ENCODE measurements around the gene STK36.
A peak's percentile ranks its signal among the peaks of the same experiment; 100 is the strongest.

STK36 gene

DNA sequence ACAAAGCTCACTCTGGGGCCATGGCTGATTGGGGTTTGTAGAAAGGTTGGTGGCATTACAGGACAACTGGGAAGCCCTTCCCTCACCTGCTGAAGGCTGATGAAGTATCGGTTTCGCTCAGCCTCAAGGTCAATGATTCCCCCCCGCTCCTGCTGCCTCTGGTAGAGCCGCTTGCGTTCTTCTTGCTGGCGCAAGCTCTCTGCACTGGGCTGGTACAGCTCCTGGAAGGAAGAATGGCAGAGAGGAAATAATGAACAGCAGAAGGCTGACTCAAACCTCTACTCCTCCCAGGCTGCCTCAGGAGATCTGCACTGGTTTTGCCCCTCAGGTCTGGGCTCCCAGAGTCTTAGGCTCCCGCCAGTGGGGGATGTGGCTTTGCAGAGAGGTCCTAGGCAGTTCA, 7.2 kb upstream of the STK36 start:
- DNase-seq, result no peak

DNA sequence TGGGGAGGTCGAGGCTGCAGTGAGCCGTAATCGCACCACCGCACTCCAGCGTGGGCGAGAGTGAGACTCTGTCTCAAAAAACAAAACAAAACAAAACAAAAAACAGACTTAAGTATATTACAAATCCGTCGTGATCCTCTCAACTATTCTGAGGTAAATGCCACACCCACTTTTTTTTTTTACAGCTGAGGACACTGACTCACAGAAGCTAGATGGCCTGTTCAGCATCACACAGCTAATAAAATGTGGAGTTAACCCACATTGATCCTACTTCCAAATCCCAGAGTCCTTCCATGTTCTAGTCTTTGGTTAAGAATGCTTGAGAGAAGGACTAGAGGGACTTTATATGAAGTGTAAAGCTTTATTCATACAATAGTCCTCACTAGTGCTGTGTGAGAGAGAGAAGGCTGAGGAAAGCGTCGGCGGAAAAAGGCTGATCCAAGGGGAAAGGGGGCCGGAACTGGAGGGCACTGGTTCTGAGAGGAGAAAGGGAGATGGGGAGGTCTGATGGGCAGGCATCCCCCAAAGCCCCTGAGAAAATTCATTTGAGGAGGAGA, 711 bp upstream of the STK36 start:
- DNase-seq, result no peak

DNA sequence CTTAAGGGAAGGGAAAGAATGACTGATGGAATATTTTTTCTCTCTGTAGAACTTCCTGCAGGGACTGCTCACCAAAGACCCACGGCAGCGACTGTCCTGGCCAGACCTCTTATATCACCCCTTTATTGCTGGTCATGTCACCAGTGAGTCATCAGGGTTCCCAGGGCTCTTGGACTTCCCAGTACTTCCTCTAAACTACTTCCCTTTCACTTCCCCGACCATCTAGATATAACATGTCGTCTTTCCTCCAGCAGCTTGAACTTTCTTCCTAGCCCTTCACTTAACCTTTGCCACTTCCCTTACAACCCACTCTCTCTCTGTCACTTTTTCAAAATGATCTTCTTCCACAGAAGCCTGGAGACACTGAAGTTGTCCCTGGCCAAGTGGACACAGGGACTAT, 7.2 kb downstream of the STK36 start:
- no peak for DNase-seq

DNA sequence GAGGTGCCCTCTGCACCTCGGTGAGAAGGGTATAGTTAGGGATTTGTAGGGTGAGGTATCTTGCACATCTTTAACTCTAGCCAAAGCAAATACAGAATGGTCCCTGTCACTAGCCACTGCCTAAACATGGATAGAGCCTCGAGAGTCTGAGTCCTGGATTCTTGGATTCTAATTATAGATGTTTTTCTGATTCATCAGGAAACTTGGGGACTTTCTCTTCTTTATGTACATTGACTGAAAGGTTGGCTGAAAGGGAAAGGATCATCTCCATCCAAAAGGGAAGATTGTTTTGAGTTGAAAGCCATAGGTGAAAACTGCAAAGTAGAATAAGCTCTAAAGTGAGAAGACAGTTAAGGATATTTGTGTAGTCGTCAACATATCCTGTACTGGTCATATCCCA, 8.2 kb downstream of the STK36 start:
- no peak for DNase-seq

DNA sequence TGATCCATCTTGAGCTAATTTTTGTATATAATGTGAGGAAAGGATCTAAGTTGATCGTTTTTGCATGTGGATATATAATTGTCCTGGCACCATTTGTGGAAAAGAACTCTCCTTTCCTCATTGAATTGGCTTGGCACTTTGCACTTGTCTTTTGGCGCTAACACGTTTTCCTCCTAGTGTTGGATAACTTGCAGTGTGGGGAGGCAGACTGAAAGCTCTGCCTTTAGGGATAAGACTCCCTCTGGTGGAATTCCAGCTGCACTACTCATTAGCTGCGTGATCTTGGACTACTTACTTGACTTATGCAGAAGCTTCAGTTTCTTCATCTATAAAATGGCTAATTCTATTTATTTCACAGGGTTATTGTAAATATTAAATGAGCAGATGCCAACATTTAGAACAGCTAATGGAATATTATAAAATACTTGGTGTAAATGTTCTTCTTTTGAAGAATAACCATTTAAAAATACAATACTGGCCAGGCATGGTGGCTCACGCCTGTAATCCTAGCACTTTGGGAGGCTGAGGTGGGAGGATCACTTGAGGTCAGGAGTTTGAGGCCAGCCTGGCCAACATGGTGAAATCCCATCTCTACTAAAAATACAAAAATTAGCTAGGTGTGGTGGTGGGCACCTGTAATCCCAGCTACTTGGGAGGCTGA, 15.6 kb downstream of the STK36 start:
- peak; percentile 76 for DNase-seq

DNA sequence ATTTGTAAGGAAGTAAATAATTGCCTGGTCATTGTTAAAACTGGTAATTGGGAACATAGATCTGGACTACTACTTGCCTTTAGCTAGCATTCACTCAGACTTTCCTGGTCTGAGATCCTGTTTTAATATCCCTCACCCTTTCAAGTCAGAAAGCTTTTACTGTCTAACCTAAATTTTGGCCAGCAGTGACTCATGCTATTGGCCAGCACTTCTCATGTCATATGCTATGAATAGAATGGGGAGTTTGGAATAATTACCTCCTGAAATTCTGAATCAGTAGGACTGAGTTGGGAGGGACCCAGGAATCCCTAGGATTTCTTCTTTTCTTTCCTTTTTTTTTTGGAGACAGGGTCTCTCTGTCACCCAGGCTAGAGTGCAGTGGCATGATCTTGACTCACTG, 19.3 kb downstream of the STK36 start:
- DNase-seq, result peak; percentile 61

DNA sequence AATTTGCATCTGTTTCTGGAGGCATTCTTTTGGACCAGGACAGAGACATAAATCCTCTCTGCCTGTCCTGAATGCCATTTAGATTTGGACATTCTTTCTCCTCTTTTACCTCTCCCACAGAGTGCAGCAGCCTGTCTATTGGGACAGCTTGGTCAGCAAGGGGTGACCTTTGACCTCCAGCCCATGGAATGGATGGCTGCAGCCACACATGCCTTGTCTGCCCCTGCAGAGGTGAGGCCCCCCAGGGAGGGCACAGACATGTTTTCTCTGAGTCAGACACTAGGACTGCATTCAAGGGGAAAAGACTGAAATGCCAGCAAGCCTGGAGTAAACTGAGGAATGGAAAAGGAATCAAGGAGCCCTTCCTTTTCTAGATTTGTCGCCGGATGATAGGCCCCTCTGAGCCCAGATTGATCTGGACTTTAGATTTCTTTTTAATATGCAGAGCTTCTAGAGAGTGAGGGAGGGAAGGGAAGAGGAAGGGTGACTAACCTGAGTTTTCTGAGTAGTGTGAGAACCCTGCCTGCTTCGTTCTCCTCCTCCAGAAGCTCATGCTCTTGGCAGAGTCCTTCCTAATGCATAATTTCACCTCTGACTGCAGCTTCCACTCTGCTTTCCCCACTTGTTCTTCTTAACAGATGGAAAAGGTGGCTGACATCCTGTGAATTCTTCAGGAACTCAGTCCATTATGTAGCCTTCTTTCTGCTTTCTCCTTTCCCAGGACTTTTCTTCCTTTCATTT, 22.7 kb downstream of the STK36 start:
- peak; percentile 35 for DNase-seq

DNA sequence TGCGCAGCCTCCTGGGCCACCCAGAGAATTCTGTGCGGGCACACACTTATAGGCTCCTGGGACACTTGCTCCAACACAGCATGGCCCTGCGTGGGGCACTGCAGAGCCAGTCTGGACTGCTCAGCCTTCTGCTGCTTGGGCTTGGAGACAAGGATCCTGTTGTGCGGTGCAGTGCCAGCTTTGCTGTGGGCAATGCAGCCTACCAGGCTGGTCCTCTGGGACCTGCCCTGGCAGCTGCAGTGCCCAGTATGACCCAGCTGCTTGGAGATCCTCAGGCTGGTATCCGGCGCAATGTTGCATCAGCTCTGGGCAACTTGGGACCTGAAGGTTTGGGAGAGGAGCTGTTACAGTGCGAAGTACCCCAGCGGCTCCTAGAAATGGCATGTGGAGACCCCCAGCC, 27.0 kb downstream of the STK36 start:
- no peak for DNase-seq

DNA sequence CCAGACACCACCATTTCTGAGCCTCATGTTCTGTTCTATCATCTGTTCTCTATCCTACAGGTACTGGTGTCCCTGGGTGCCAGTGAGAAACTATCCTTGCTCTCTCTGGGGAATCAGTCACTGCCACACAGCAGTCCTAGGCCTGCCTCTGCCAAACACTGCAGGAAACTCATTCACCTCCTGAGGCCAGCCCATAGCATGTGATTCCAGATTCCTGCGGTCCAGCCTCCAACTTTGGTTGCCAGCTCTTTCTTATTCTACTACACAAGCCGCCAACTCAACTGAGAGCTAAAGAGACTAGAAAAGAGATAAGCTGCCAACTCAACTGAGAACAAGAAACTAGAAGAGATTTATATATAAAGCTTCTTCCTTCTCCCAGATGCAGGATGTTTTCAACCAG, 29.9 kb downstream of the STK36 start:
- DNase-seq, result no peak

DNA sequence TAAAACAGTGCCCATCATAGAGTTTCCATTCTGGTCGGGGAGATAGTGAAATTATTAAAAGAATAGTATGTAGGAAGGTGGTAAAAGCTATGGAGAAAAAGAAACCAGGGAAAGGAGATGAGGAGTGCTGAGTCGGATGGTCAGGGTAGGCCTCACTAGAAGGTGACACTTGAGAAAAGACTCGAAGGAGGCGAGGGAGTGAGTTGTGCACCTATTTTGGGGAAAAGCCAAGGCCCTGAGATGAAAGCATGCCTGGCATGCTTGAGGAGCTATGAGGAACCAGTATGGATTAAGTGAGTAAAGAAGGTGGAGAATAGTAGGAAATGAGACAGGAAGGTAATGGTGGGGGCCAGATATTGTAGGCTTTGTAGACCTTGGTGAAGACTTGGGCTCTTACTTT, 31.5 kb downstream of the STK36 start:
- DNase-seq, result no peak

DNA sequence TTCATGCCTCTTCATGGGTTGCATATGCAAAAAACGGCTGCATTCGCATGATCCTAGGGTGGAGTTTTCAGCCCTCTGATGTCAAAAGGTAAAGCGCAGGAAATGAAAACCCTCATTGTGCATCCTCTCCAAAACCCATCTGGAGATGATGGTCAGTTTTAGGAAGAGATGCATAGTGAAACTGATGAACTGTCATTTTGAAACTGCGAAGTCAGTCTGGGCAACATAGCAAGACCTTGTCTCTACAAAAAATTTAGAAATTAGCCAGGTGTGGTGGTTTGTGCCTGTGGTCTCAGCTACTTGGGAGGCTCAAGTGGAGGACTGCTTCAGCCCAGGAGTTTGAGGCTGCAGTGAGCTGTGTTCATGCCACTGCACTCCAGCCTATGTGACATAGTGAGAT, 36.2 kb downstream of the STK36 start:
- no peak for DNase-seq

DNA sequence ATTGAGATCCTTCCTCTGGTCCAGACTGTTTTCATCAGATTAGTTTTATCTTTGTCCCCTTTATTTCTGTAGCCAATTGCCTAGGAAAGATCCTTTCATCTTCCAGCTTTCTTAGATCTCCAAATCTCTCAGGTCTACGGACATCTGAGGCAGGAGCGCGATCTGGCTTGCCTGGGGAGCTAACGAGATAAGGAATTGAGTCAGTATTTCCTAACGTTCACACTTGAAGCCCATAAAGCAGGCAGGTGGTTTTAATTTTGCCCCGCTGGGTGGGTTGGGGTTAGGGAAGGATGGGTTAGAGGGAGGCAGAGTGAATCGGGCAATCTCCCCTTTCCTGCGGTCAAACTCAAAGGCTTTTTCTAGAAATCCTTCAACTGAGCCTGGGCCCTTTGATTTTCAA, 38.0 kb downstream of the STK36 start:
- DNase-seq, result no peak

DNA sequence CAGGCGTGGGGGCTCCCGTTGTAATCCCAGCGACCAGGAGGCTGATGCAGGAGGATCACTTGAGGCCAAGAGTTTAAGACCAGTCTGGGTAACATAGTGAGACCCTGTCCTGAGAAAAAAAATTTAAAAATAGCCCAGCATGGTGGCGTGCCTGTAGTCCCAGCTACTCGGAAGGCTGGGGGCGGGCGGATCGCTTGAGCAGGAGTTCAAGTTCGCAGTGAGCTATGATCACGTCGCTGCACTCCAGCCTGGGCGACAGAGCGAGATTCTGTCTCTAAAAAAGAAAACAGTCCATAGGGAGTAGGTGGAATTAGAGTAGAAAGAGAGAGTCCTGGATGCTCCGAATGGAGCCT, 38.4 kb downstream of the STK36 start:
- no peak for DNase-seq

DNA sequence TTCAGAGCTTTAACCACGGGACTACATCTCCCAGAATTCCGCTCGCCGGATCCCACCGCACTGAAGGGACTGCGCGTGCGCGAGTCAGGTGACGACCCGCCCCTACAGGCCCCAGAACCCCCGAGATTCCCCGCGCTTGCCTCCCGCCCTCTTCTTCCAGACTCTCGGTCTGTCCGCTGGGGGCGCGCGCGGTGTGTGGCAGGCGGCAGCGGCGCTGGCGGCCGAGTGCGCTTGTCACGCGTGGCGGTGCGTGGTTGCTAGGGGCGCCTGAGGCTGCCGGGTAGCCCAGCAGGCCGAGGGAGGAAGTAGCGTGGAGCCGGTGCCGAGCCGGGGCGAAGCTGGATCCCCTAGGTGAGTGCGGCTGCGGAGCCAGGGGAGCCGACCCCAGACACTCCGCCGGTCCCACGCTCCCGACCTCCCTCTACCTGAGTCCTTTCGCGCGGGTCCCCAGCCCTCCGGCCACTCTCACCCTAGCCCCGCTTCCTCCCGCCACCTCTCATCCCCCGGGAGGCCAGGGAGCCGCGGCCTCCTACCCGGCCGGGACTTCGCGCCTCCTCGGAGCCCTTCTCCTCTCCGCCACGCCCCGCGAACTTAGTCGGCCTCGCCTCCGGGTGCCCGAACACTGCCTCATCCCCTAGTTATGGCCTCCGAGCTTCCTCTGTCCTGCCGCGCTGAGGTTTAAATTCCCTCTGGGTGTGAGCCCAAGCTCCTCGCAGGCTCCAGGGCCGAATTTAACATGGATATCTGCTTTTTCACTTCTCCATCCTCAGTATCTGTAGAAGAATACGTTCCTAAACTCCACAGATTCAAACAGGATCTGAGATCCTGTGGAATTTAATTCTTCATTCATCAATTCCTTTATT, 39.0 kb downstream of the STK36 start, which contains the start of gene TTLL4:
TTLL4 (plus strand) TSS at position 149 of the 863 bp plus-strand sequence. CDS start 26,842 bp downstream, outside the sequence.
- peak; percentile 97 for DNase-seq

DNA sequence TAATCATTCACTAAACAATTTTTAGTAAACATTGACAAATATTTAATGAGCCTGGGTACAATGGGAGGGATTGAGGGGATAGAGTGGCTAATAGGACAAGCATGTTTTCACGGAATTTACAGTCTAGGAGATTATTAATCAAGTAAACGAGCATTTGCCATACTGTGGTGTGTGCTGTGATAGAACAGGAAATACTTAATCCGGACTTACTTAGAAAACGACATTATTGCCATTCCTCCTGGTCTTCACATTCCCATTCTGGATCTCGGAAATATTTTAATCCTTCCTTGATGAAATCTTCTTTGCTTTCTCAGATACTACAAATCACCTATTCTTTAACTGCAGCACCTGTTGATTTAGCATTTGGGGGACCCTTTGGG, 39.7 kb downstream of the STK36 start:
- peak; percentile 48 for DNase-seq

DNA sequence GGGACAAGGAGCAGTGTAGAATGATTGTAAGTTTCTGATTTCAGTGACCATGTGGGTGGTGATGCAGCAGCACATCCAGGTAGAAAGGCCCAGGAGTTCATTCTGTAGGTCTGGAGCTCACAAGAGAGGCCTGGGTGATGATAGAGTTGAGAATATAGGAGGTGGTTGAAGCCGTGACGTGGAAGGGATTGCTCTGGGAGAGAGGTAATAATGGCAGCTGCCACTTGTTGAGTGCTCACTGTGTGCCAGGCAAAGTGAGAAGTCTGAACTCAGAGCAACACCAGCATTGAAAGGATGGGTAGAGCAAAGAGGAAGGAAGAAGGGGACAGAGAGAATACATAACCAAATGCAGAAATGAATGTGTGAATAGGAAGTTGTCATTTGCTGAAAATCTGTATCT, 42.0 kb downstream of the STK36 start:
- DNase-seq, result no peak

DNA sequence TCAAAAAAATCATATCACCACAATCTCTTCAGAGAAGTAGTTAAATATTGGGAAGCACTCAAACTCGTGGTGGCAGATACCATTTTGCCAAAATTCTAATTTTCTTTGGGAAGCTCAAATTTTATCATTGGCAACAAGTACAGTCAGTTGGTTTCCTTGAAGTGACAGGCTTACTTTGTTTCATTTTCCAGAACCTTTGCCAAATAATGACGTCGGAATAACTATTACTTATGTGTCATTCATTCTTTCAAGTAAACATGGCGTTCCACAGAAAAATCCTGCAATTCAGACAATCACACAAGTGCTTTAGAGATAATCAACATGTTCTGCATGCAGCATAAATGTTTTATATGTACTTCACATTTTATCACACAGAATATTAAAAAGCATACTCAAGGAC, 44.2 kb downstream of the STK36 start:
- no peak for DNase-seq

DNA sequence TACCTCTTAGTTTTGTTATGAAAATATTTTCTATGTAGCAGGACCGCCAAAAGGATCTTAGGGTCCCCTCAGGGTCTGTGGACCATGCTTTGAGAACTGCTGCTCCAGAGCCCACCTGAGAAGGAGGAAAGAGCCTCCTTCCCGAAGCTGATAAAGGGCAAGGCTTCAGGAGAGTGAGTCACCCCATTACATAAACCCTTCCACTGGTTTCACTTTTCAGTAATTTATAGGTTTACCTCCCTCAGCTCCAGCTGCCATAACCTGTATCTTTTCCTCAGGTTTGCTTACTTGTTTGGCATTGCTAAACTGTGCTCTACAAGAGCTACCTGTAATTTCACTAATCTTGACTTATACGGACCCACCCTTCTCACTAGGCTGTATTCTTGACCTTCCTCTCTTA, 45.4 kb downstream of the STK36 start:
- DNase-seq, result no peak

DNA sequence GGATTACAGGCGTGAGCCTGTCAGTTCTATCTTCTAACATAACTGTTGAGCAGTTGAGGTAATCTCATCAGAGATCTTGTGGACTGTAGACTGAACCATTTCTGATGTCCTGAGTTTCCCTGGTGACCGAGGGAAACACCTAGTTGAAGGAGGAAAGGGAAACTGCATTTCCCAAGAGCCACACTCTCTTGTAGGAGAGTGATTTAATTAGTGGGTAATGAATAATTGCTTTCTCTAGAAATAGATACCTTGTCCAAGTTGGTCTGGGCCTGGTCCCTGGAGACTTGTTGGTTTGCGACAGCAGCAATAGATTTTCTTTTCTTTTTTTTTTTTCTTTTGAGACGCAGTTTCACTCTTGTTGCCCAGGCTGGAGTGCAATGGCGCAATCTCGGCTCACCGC, 46.2 kb downstream of the STK36 start:
- DNase-seq, result no peak

DNA sequence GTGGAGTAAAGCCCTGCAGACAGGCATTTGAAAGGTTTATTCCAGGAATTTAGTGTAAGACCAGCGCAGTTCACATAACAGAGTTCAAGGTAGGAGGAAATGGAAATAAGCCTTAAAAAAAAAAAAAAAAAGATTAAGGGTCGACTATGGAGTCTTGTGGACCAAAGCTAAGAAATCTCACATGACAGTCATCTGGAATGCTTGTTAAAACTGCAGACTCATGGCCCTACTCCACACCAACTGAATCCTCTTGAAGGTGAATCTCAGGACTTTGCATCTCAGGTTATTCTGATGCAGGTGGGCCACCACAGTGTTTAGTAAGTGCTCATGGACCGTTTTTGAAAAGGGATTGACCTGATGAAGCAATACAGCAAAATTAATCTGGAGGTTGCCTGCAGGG, 47.6 kb downstream of the STK36 start:
- DNase-seq, result no peak

DNA sequence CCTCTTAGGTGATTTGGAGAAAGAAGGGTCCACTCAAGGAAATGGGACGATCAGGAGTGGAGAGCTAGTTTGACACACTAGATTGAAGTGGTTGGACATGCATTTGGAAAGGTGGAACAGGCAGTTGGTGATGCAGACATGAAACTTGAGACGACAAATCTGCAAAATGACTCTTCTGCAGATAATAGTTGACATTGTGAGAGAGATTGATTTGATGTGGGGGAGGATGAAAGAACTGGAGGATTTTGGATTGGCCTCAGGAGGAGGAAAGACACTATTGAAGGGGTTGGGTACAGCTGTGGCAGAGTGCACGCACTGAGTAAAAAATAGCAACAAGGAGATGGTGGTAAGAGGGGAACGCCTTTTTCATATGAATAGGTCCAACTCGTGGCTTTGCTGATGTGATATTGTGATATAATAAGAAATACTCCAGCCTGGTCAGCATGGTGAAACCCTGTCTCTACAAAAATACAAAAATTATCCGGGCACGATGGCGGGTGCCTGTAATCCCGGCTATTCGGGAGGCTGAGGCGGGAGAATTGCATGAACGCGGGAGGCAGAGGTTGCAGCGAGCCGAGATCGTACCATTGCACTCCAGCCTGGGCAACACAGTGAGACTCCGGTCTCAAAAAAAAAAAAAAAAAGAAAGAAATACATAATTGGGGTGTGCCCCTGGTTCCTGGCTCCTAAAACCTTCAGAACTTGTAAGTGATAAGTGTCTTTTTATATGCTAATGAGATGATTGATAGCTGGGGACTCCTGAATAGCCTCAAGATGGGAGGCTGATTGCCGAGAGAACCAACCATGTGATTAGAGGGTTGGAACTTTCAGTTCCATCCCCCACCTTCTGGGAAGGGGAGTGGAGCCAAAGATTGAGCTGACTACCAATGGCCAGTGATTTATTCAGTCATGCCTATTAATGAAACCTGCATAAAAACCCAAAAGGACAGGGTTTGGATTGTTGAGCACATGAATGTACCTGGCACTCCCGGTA, 48.5 kb downstream of the STK36 start:
- no peak for DNase-seq

DNA sequence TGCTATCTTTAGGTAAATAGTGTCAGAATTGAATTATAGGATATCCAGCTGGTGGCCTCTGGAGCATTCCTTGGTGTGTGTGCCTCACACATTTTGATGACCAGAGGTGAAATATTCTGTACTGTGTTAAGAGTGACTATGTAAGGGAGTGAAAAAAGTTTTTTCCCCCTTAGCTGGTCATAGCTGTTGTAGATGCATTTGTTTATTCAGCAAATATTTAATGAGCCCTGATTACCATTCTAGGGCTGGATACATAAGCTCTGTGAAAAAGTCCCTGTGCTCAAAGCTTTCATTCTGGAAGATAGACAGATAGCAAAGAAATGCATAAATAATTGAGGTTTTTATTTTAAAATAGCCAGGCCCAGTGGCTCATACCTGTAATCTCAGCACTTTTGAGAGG, 49.6 kb downstream of the STK36 start:
- DNase-seq, result no peak

Measured in fibroblast of upper back skin (primary cell).